Astrocyte (in vitro differentiated cells and primary cell): ENCODE results near the gene IQCK. TPM values are rescaled to one million over a fixed set of nuclear protein-coding genes. Genes with fewer than 3 reads are reported as not detected.

ENCODE experiments used
- DNase-seq: peaks from one replicate; pipeline ENCODE4 v3.0.0-alpha.2; 2010; ENCODE audit warnings: low read depth
- FAIRE-seq: peaks from 2 replicates; lab custom pipeline; 2011; peaks lifted over from hg19 to GRCh38; lab: Jason Lieb, UNC
- H2AFZ ChIP-seq: 2 replicates; pipeline ENCODE4 v1.6.0; 2012; ENCODE audit warnings: low read depth, low read length, inconsistent platforms
- H3K27ac ChIP-seq: 2 replicates; pipeline ENCODE4 v1.5.1; 2011; ENCODE audit warnings: low read depth, low read length, inconsistent platforms
- H3K27me3 ChIP-seq: 2 replicates; pipeline ENCODE4 v1.6.0; 2011; ENCODE audit warnings: low read length, inconsistent platforms; ENCODE audit not compliant: insufficient read depth
- H3K36me3 ChIP-seq: 2 replicates; pipeline ENCODE4 v1.5.1; 2011; ENCODE audit warnings: low read length, inconsistent platforms; ENCODE audit not compliant: insufficient read depth
- H3K4me1 ChIP-seq: 2 replicates; pipeline ENCODE4 v1.5.1; 2011; ENCODE audit warnings: low read length, inconsistent platforms; ENCODE audit not compliant: insufficient read depth
- H3K4me2 ChIP-seq: 2 replicates; pipeline ENCODE4 v1.6.0; 2012; ENCODE audit warnings: low read length, inconsistent platforms
- H3K4me3 ChIP-seq: 2 replicates; pipeline ENCODE4 v1.5.1; 2011; ENCODE audit warnings: low read depth, mild to moderate bottlenecking, low read length, inconsistent platforms; ENCODE audit not compliant: insufficient read depth
- H3K79me2 ChIP-seq: 2 replicates; pipeline ENCODE4 v1.6.0; 2012; ENCODE audit warnings: mild to moderate bottlenecking, low read length, inconsistent platforms; ENCODE audit not compliant: insufficient read depth
- H3K9ac ChIP-seq: 2 replicates; pipeline ENCODE4 v1.6.0; 2012; ENCODE audit warnings: mild to moderate bottlenecking, low read length, inconsistent platforms
- H3K9me3 ChIP-seq: 2 replicates; pipeline ENCODE4 v1.5.1; 2012; ENCODE audit warnings: low read depth, mild to moderate bottlenecking, low read length, inconsistent platforms; ENCODE audit not compliant: insufficient read depth
- H4K20me1 ChIP-seq: 2 replicates; pipeline ENCODE4 v1.6.0; 2012; ENCODE audit warnings: low read length, inconsistent platforms; ENCODE audit not compliant: insufficient read depth
- H3K27ac Mint-ChIP-seq: one replicate; pipeline ENCODE4 v1.8.0; 2021; ENCODE audit warnings: mild to moderate bottlenecking, mixed read lengths; ENCODE audit not compliant: unreplicated experiment
- H3K27me3 Mint-ChIP-seq: one replicate; pipeline ENCODE4 v1.8.0; 2021; ENCODE audit warnings: low read depth, mixed read lengths; ENCODE audit not compliant: unreplicated experiment
- H3K36me3 Mint-ChIP-seq: one replicate; pipeline ENCODE4 v1.8.0; 2021; ENCODE audit warnings: low read depth, mixed read lengths; ENCODE audit not compliant: unreplicated experiment
- H3K4me1 Mint-ChIP-seq: one replicate; pipeline ENCODE4 v1.8.0; 2021; ENCODE audit warnings: low read depth, mixed read lengths; ENCODE audit not compliant: unreplicated experiment
- H3K4me3 Mint-ChIP-seq: one replicate; pipeline ENCODE4 v1.8.0; 2021; ENCODE audit warnings: mild to moderate bottlenecking, moderate library complexity, mixed read lengths; ENCODE audit not compliant: unreplicated experiment
- H3K9me3 Mint-ChIP-seq: one replicate; pipeline ENCODE4 v1.8.0; 2021; ENCODE audit warnings: mild to moderate bottlenecking, mixed read lengths; ENCODE audit not compliant: unreplicated experiment
- EZH2 ChIP-seq: IDR thresholded peaks from 2 replicates; pipeline ENCODE4 v1.6.1; 2012; ENCODE audit warnings: mild to moderate bottlenecking, low read length, inconsistent platforms; ENCODE audit not compliant: insufficient read depth
- total RNA-seq: library from RNA; stranded (reverse); gene quantifications from 2 replicates; pipeline ENCODE4 v1.2.1, GENCODE V29; 2021
- TF ChIP-seq, protein P1 (sequence below): IDR thresholded peaks from 2 replicates; pipeline ENCODE4 v1.5.1; 2011; ENCODE audit warnings: low read depth, mild to moderate bottlenecking, inconsistent platforms, low read length, moderate library complexity; ENCODE audit not compliant: insufficient read depth

IQCK gene
- total RNA-seq, 1 donor from 2014 or later = 5.9 TPM

GRCh38 chr16:19882186-19882585 is 164.1 kb downstream of the IQCK start:
- H3K36me3 ChIP-seq = no peaks in the 10 kb centered on the region
- peaks cover 5% of the 10 kb centered on the region for H3K79me2 ChIP-seq
- no peaks in the 10 kb centered on the region for H3K9me3 ChIP-seq
- H3K4me2 ChIP-seq = peak overlapping the region; percentile 94
- H2AFZ ChIP-seq = peak overlapping the region; percentile 27
- Mint-ChIP-seq H3K4me3 (no peak overlapping the region), H3K9me3 (peaks cover 5% of the 10 kb centered on the region), H3K36me3 (peaks cover 2% of the 10 kb centered on the region), H3K4me1 (peaks cover 11% of the 10 kb centered on the region), H3K27ac (no peak overlapping the region), H3K27me3 (peaks cover 6% of the 10 kb centered on the region)
- no peak overlapping the region for H3K9ac ChIP-seq
- peaks cover 21% of the 10 kb centered on the region for H3K27me3 ChIP-seq
- peaks cover 26% of the 10 kb centered on the region for H3K4me1 ChIP-seq
- DNase-seq (no peak), FAIRE-seq (no peak)
- TF ChIP-seq, protein P1, sequence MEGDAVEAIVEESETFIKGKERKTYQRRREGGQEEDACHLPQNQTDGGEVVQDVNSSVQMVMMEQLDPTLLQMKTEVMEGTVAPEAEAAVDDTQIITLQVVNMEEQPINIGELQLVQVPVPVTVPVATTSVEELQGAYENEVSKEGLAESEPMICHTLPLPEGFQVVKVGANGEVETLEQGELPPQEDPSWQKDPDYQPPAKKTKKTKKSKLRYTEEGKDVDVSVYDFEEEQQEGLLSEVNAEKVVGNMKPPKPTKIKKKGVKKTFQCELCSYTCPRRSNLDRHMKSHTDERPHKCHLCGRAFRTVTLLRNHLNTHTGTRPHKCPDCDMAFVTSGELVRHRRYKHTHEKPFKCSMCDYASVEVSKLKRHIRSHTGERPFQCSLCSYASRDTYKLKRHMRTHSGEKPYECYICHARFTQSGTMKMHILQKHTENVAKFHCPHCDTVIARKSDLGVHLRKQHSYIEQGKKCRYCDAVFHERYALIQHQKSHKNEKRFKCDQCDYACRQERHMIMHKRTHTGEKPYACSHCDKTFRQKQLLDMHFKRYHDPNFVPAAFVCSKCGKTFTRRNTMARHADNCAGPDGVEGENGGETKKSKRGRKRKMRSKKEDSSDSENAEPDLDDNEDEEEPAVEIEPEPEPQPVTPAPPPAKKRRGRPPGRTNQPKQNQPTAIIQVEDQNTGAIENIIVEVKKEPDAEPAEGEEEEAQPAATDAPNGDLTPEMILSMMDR = no peak
- TF ChIP-seq EZH2 = no peak
- no peak overlapping the region for H3K27ac ChIP-seq
- no peak overlapping the region for H3K4me3 ChIP-seq
- H4K20me1 ChIP-seq = peaks cover 9% of the 10 kb centered on the region

DNA sequence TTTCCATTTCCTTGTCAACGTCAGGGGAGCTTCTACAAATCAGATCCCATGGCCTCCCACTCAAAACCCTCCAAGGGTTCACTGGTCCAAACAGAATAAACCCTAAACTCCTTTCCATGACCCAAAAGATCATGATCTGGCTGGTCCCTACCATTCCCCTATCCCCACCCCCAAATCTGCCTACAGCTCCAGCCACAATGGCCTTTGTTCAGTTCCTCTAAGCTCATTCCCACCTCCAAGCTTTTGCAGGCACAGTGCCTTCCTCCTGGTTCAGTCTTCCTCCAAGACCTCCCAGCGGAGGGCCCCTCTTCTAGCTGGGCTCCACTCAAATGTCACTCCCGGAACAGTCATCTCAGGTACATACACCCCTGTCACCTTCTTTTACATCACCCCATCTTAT is 164.6 kb downstream of the IQCK start:
- H3K9ac ChIP-seq = peak overlapping the region; percentile 56
- no peak overlapping the region for H3K27ac ChIP-seq
- H2AFZ ChIP-seq = peak overlapping the region; percentile 35
- Mint-ChIP-seq H3K4me1 (peaks cover 11% of the 10 kb centered on the region), H3K27ac (peak overlapping the region; percentile 54), H3K27me3 (peaks cover 6% of the 10 kb centered on the region), H3K4me3 (peak overlapping the region; percentile 80), H3K36me3 (peaks cover 2% of the 10 kb centered on the region), H3K9me3 (peaks cover 5% of the 10 kb centered on the region)
- H3K36me3 ChIP-seq = no peaks in the 10 kb centered on the region
- no peaks in the 10 kb centered on the region for H3K9me3 ChIP-seq
- peaks cover 9% of the 10 kb centered on the region for H4K20me1 ChIP-seq
- peak overlapping the region; percentile 51 for H3K4me3 ChIP-seq
- peaks cover 21% of the 10 kb centered on the region for H3K27me3 ChIP-seq
- no peak for TF ChIP-seq EZH2
- TF ChIP-seq, protein P1 = no peak
- DNase-seq (no peak), FAIRE-seq (no peak)
- H3K4me2 ChIP-seq = peak overlapping the region; percentile 94
- H3K4me1 ChIP-seq = peaks cover 26% of the 10 kb centered on the region
- peaks cover 5% of the 10 kb centered on the region for H3K79me2 ChIP-seq

- Mint-ChIP-seq H3K9me3 (peaks cover 5% of the 10 kb centered on the region), H3K36me3 (peaks cover 2% of the 10 kb centered on the region), H3K27me3 (peaks cover 6% of the 10 kb centered on the region), H3K4me3 (peak overlapping the region; percentile 80), H3K4me1 (peaks cover 11% of the 10 kb centered on the region), H3K27ac (no peak overlapping the region)
- H3K9ac ChIP-seq = peak overlapping the region; percentile 56
- H3K27me3 ChIP-seq = peaks cover 21% of the 10 kb centered on the region
- H3K4me2 ChIP-seq = peak overlapping the region; percentile 94
- peaks cover 26% of the 10 kb centered on the region for H3K4me1 ChIP-seq
- peak overlapping the region; percentile 73 for H2AFZ ChIP-seq
- H3K9me3 ChIP-seq = no peaks in the 10 kb centered on the region
- DNase-seq (no peak), FAIRE-seq (no peak)
- peak overlapping the region; percentile 51 for H3K4me3 ChIP-seq
- peaks cover 5% of the 10 kb centered on the region for H3K79me2 ChIP-seq
- peaks cover 9% of the 10 kb centered on the region for H4K20me1 ChIP-seq
- peak; percentile 87 for TF ChIP-seq EZH2
- TF ChIP-seq, protein P1 = no peak
- H3K27ac ChIP-seq = no peak overlapping the region
- H3K36me3 ChIP-seq = no peaks in the 10 kb centered on the region
Measured at GRCh38 chr16:19883296-19883965, 165.4 kb downstream of the IQCK start.
